HepG2 (cell line): ENCODE measurements around the gene COX7A2L. TPM values are rescaled to one million over a fixed set of nuclear protein-coding genes. Genes with fewer than 3 reads are reported as not detected.

Experiments
- FOSL2 ChIP-seq: sonication (generic); formaldehyde crosslinking; IDR thresholded peaks from 2 replicates; pipeline ENCODE4 v1.4.0; 2020; ENCODE audit warnings: missing genetic modification reagents
- LCORL ChIP-seq, 2 experiments: fragments of 450-650 bp in 1 of 2; sonication (generic) in 1 of 2; formaldehyde crosslinking in 1 of 2; IDR thresholded peaks; 2 replicates each; pipeline versions ENCODE4 v1.5.0 to v1.6.1; 2017 to 2020; ENCODE audit warnings: antibody characterized with exemption in 1 of 2, missing genetic modification reagents in 1 of 2
- NCOA2 ChIP-seq: sonication (generic); formaldehyde crosslinking; IDR thresholded peaks from 2 replicates; pipeline ENCODE4 v1.8.0; 2022; ENCODE audit warnings: inconsistent platforms
- RAD21 ChIP-seq: fragments of 450-650 bp; formaldehyde crosslinking; IDR thresholded peaks from 2 replicates; pipeline ENCODE4 v1.5.0; 2020; ENCODE audit warnings: mild to moderate bottlenecking
- RFXANK ChIP-seq: IDR thresholded peaks from 2 replicates; pipeline ENCODE4 v1.6.1; 2016
- SATB2 ChIP-seq: sonication (generic); formaldehyde crosslinking; IDR thresholded peaks from 2 replicates; pipeline ENCODE4 v1.5.0; 2020; ENCODE audit warnings: missing genetic modification reagents
- SOX6 ChIP-seq, 2 experiments: fragments of 450-650 bp in 1 of 2; sonication (generic) in 1 of 2; formaldehyde crosslinking in 1 of 2; IDR thresholded peaks; 2 replicates each; pipeline versions ENCODE4 v1.4.0 to v1.6.1; 2017 to 2020; ENCODE audit warnings: antibody characterized with exemption in 1 of 2, mild to moderate bottlenecking in 1 of 2, missing genetic modification reagents in 1 of 2
- TBX2 ChIP-seq: sonication (generic); formaldehyde crosslinking; IDR thresholded peaks from 2 replicates; pipeline ENCODE4 v1.5.0; 2020; ENCODE audit warnings: missing genetic modification reagents, mild to moderate bottlenecking, borderline replicate concordance
- TOPORS ChIP-seq: sonication (generic); formaldehyde crosslinking; IDR thresholded peaks from 2 replicates; pipeline ENCODE4 v1.8.0; 2023; ENCODE audit warnings: mild to moderate bottlenecking, missing genetic modification reagents
- ZNF225 ChIP-seq: sonication (generic); formaldehyde crosslinking; IDR thresholded peaks from 2 replicates; pipeline ENCODE4 v1.4.0; 2020; ENCODE audit warnings: mild to moderate bottlenecking, missing genetic modification reagents
- ZNF382 ChIP-seq: sonication (generic); formaldehyde crosslinking; IDR thresholded peaks from 2 replicates; pipeline ENCODE4 v1.5.0; 2020; ENCODE audit warnings: missing genetic modification reagents, mild to moderate bottlenecking, borderline replicate concordance
- ZNF720 ChIP-seq: sonication (generic); formaldehyde crosslinking; IDR thresholded peaks from 2 replicates; pipeline ENCODE4 v1.4.0; 2020; ENCODE audit warnings: missing genetic modification reagents
- ZZZ3 ChIP-seq: sonication (generic); formaldehyde crosslinking; IDR thresholded peaks from 2 replicates; pipeline ENCODE4 v1.4.0; 2020; ENCODE audit warnings: missing genetic modification reagents, mild to moderate bottlenecking, borderline replicate concordance
- polyA plus RNA-seq, 8 experiments: library from polyadenylated mRNA; depleted of rRNA in 3 of 8; stranded (reverse) in 7 of 8; unstranded in 1 of 8; fragments of >200 nt; fragmentation: Illumina TruSeq in 4 of 8; extraction: Trizol in 4 of 8; gene quantifications; 2 replicates each; pipeline versions ENCODE4 v1.2.1 to v1.2.3, GENCODE V29; 2011 to 2016; ENCODE audit warnings: low read depth in 4 of 8, missing spikeins in 1 of 8, mixed read lengths in 1 of 8; ENCODE audit not compliant: insufficient read depth in 1 of 8
- total RNA-seq, 5 experiments: library from RNA; depleted of rRNA; stranded (reverse); fragments of >200 nt; fragmentation: Illumina TruSeq; extraction: Trizol; gene quantifications; 2 replicates each; pipeline ENCODE4 v1.2.3, GENCODE V29; 2016; ENCODE audit warnings: low read depth in 1 of 5
- TF ChIP-seq, protein P1 (sequence below): IDR thresholded peaks from 2 replicates; pipeline ENCODE4 v1.6.1; 2016
- TF ChIP-seq, protein P2 (sequence below): sonication (generic); formaldehyde crosslinking; IDR thresholded peaks from 2 replicates; pipeline ENCODE4 v1.4.0; 2020; ENCODE audit warnings: mild to moderate bottlenecking, missing genetic modification reagents
- TF ChIP-seq, protein P3 (sequence below): IDR thresholded peaks from 2 replicates; pipeline ENCODE4 v1.6.1; 2016; ENCODE audit warnings: mild to moderate bottlenecking
- TF ChIP-seq, protein P4 (sequence below): sonication (generic); formaldehyde crosslinking; IDR thresholded peaks from 2 replicates; pipeline ENCODE4 v1.9.0; 2022; ENCODE audit warnings: low read depth, missing genetic modification reagents
- TF ChIP-seq, protein P5 (sequence below): sonication (generic); formaldehyde crosslinking; IDR thresholded peaks from 2 replicates; pipeline ENCODE4 v1.5.0; 2020; ENCODE audit warnings: missing genetic modification reagents
- TF ChIP-seq, protein P6 (sequence below), 2 experiments: sonication (generic) in 1 of 2; formaldehyde crosslinking in 1 of 2; IDR thresholded peaks; 2 replicates each; pipeline versions ENCODE4 v1.5.1 to v1.6.1; 2011 to 2020; ENCODE audit warnings: borderline replicate concordance in 1 of 2, low read depth in 1 of 2, low read length in 1 of 2, mild to moderate bottlenecking in 1 of 2, missing genetic modification reagents in 1 of 2, moderate library complexity in 1 of 2

Gene COX7A2L
- total and polyA plus RNA-seq, 2 of the 13 experiments (the other 11 are each of a cell fraction or from before 2014, with no cell fraction given) = 155 to 201 TPM

DNA sequence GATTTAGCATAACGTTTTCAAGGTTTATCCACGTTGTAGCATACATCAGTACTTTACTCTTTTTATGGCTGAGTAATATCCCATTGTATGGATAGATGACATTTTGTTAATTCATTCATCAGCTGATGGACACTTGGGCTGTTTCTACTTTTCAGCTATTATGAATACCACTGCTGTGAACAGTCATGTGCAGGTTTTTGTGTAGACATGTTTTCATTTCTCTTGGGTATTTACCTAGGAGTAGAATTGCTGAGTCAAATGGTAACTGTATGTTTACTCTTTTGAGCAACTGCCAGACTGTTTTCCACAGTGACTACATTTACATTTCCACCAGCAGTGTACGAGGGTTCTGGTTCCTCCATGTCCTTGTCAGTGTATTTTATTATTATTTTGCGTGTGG, 33.9 kb downstream of the COX7A2L start (continued):
- TF ChIP-seq TOPORS (CRISPR knock-in tag) (peak; percentile 50; the same call in 1 of the 2 replicates), SOX6 (IDR thresholded peaks at IDR 0.05) (no peak), SOX6 (CRISPR knock-in tag; IDR thresholded peaks at IDR 0.05) (peak; percentile 44; the same call in 1 of the 2 replicates), SATB2 (CRISPR knock-in tag) (no peak), NCOA2 (peak; percentile 45; the same call in 1 of the 2 replicates), RAD21 (CRISPR knock-in tag) (no peak), ZNF720 (no peak), TBX2 (no peak), ZNF382 (no peak), RFXANK (CRISPR knock-in tag) (no peak), ZZZ3 (CRISPR knock-in tag) (no peak), FOSL2 (CRISPR knock-in tag) (0 out of 2 replicates have a peak, but pooled peaks have one; percentile 27), ZNF225 (CRISPR knock-in tag) (no peak), LCORL (IDR thresholded peaks at IDR 0.05) (no peak), LCORL (CRISPR knock-in tag; IDR thresholded peaks at IDR 0.05) (0 out of 2 replicates have a peak, but pooled peaks have one; percentile 31)
- TF ChIP-seq, protein P1, sequence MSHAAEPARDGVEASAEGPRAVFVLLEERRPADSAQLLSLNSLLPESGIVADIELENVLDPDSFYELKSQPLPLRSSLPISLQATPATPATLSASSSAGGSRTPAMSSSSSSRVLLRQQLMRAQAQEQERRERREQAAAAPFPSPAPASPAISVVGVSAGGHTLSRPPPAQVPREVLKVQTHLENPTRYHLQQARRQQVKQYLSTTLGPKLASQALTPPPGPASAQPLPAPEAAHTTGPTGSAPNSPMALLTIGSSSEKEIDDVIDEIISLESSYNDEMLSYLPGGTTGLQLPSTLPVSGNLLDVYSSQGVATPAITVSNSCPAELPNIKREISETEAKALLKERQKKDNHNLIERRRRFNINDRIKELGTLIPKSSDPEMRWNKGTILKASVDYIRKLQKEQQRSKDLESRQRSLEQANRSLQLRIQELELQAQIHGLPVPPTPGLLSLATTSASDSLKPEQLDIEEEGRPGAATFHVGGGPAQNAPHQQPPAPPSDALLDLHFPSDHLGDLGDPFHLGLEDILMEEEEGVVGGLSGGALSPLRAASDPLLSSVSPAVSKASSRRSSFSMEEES (CRISPR knock-in tag) = peak; percentile 47; the same call in 1 of the 2 replicates
- TF ChIP-seq, protein P2, sequence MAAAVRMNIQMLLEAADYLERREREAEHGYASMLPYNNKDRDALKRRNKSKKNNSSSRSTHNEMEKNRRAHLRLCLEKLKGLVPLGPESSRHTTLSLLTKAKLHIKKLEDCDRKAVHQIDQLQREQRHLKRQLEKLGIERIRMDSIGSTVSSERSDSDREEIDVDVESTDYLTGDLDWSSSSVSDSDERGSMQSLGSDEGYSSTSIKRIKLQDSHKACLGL (CRISPR knock-in tag) = no peak
- TF ChIP-seq, protein P3, sequence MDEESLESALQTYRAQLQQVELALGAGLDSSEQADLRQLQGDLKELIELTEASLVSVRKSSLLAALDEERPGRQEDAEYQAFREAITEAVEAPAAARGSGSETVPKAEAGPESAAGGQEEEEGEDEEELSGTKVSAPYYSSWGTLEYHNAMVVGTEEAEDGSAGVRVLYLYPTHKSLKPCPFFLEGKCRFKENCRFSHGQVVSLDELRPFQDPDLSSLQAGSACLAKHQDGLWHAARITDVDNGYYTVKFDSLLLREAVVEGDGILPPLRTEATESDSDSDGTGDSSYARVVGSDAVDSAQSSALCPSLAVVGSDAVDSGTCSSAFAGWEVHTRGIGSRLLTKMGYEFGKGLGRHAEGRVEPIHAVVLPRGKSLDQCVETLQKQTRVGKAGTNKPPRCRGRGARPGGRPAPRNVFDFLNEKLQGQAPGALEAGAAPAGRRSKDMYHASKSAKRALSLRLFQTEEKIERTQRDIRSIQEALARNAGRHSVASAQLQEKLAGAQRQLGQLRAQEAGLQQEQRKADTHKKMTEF (CRISPR knock-in tag) = peak; percentile 48; the same call in 1 of the 2 replicates
- TF ChIP-seq, protein P4, sequence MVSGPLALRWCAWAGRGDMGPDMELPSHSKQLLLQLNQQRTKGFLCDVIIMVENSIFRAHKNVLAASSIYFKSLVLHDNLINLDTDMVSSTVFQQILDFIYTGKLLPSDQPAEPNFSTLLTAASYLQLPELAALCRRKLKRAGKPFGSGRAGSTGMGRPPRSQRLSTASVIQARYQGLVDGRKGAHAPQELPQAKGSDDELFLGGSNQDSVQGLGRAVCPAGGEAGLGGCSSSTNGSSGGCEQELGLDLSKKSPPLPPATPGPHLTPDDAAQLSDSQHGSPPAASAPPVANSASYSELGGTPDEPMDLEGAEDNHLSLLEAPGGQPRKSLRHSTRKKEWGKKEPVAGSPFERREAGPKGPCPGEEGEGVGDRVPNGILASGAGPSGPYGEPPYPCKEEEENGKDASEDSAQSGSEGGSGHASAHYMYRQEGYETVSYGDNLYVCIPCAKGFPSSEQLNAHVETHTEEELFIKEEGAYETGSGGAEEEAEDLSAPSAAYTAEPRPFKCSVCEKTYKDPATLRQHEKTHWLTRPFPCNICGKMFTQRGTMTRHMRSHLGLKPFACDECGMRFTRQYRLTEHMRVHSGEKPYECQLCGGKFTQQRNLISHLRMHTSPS = no peak
- TF ChIP-seq, protein P5, sequence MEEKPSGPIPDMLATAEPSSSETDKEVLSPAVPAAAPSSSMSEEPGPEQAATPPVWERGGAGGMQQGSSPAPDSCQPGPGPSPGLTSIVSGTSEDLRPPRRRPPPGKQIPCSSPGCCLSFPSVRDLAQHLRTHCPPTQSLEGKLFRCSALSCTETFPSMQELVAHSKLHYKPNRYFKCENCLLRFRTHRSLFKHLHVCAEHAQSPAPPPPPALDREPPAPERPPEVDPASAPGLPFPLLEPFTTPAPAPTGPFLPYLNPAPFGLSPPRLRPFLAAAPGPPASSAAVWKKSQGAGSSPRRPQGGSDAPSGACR (CRISPR knock-in tag) = peak; percentile 66; the same call in 1 of the 2 replicates
- TF ChIP-seq, protein P6, sequence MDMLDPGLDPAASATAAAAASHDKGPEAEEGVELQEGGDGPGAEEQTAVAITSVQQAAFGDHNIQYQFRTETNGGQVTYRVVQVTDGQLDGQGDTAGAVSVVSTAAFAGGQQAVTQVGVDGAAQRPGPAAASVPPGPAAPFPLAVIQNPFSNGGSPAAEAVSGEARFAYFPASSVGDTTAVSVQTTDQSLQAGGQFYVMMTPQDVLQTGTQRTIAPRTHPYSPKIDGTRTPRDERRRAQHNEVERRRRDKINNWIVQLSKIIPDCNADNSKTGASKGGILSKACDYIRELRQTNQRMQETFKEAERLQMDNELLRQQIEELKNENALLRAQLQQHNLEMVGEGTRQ (IDR thresholded peaks at IDR 0.05; ENCODE audit: low read depth, low read length) = no peak
- TF ChIP-seq, protein P6 (CRISPR knock-in tag; IDR thresholded peaks at IDR 0.05; ENCODE audit: borderline replicate concordance) = peak; percentile 31; the same call in 1 of the 2 replicates
